Activated T-helper 1 cell treated with Interleukin-2 at 50 U/mL for 16 hours (primary cell): ENCODE results near the gene LETM1.

Experiments
- DNase-seq: peaks from one replicate; pipeline ENCODE4 v3.0.0-alpha.2; 2020; ENCODE audit warnings: low read depth

Gene LETM1

GRCh38 chr4:1794809-1795298, 61.1 kb downstream of the LETM1 start:
- DNase-seq: no peak

- no peak for DNase-seq
Measured at GRCh38 chr4:1793940-1794808, 61.8 kb downstream of the LETM1 start.

GRCh38 chr4:1793496-1793840, 62.5 kb downstream of the LETM1 start:
- DNase-seq: peak; percentile 11

GRCh38 chr4:1792832-1793495, 63.0 kb downstream of the LETM1 start, which contains the start of gene FGFR3:
TSS of gene FGFR3 (plus strand) at chr4:1793293. CDS start at chr4:1793935, 642 bp downstream.
- peak; percentile 7 for DNase-seq

GRCh38 chr4:1792158-1792831, 63.7 kb downstream of the LETM1 start:
- no peak for DNase-seq

GRCh38 chr4:1790005-1790404, 66.0 kb downstream of the LETM1 start:
- DNase-seq: no peak

GRCh38 chr4:1789552-1789951, 66.4 kb downstream of the LETM1 start:
- no peak for DNase-seq

- no peak for DNase-seq
Measured at GRCh38 chr4:1788254-1788973, 67.5 kb downstream of the LETM1 start.

- no peak for DNase-seq
Measured at GRCh38 chr4:1787411-1788077, 68.4 kb downstream of the LETM1 start.

- no peak for DNase-seq
Measured at GRCh38 chr4:1786544-1787362, 69.2 kb downstream of the LETM1 start.

- DNase-seq: no peak
Measured at GRCh38 chr4:1785592-1785991, 70.4 kb downstream of the LETM1 start.

GRCh38 chr4:1784789-1785591, 71.0 kb downstream of the LETM1 start:
- DNase-seq: no peak

- DNase-seq: no peak
Measured at GRCh38 chr4:1784395-1784788, 71.6 kb downstream of the LETM1 start.

- DNase-seq: no peak
Measured at GRCh38 chr4:1783970-1784369, 72.0 kb downstream of the LETM1 start.

GRCh38 chr4:1783015-1783414, 72.9 kb downstream of the LETM1 start:
- DNase-seq: no peak

GRCh38 chr4:1780435-1780834, 75.5 kb downstream of the LETM1 start:
- no peak for DNase-seq

GRCh38 chr4:1779588-1780382, 76.2 kb downstream of the LETM1 start:
- DNase-seq: no peak

GRCh38 chr4:1778642-1779392, 77.1 kb downstream of the LETM1 start:
- no peak for DNase-seq
